ENCODE measurements around the gene PCED1B. TPM values are rescaled to one million over a fixed set of nuclear protein-coding genes. Genes with fewer than 3 reads are reported as not detected.
"Not testable (repeated sequence)": the region's sequence is repeated elsewhere in the genome, so short reads cannot be mapped to it uniquely, and the experiment has no call there.

Gene PCED1B
- total RNA-seq, 1 donor from 2014 or later, result 9.5 TPM

DNA sequence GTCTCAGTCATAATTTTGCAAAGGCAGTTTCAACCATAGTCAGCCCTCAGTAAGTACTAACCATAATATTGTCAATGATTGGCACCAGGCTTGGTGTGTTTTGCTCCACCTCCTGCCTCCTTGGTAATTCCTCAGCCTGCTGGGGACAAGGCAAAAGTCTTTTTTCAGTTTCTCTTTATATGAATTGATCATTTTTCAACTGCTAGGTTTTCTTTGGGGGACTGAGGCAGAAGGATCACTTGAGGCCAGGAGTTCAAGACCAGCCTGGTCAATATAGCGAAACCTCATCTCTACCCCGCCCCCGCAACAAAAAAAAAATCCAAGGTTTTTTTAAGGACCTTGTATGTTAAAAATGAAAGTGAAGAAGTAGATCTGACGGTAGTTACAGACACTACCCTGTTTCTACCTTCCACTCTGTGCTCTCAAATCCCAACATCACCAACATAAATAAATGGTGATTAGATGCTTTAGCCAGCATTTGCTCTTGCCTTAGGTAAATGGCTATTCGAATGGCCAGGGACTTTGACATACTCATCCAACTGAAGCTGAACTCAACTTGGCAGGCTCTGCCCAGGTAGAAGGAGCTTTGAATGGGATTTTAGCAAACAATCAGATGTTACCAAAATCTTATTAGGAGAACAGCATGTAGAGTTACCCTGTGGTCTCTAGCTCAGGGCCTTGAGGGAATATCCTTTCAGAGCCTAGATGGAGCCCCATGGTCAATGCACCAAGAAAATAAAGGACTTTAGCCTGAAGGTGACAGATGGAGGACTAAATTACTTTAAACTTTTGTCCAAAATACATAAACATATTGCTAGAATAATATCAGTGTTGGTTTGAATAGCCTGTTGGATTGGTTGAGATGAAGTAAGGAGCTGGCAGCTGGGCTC, 127.3 kb downstream of the PCED1B start:
- no peak for DNase-seq (ENCODE audit: low spot score)

- DNase-seq (ENCODE audit: low spot score), result no peak
Measured at GRCh38 chr12:47207340-47207717, 127.9 kb downstream of the PCED1B start.

GRCh38 chr12:47207829-47208248, 128.4 kb downstream of the PCED1B start:
- DNase-seq (ENCODE audit: low spot score), result no peak

GRCh38 chr12:47209014-47209413, 129.6 kb downstream of the PCED1B start:
- DNase-seq (ENCODE audit: low spot score), result no peak

DNA sequence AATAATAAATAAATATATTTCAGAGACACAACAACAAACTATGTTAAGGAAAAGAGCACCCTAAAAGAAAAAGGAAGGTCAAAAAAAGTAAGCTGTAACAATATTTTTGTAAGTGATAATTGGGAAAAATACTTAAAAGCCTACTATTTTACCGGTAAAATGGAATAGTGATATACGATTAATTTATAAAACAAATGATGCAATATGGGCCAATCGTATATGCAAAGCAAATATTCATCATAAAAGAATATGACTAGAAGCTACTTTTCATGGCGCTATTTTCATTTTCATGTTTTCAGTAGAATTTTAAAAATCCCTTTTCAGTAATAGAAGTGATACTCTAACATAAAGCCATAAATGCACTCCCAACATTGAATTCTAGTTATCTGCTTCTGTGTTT, 131.4 kb downstream of the PCED1B start:
- no peak for DNase-seq (ENCODE audit: low spot score)

DNA sequence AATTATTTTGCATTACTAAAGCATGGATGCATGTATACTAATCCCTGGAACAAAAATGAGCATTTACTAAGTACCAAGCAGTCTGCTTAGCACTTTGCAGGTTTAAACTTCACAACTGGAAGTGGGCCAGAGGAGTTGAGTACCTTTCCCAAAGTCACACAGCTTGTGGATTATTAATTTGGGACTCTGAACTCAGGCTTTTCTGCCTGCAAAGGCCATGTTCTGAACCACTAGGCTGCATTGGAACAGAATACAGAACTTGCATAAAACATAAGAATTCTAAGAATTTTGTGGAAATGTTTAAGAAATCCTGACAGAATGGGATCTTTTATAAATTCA, 133.2 kb downstream of the PCED1B start:
- DNase-seq (ENCODE audit: low spot score), result no peak

GRCh38 chr12:47213396-47213795, 134.0 kb downstream of the PCED1B start:
- DNase-seq (ENCODE audit: low spot score), result no peak

DNA sequence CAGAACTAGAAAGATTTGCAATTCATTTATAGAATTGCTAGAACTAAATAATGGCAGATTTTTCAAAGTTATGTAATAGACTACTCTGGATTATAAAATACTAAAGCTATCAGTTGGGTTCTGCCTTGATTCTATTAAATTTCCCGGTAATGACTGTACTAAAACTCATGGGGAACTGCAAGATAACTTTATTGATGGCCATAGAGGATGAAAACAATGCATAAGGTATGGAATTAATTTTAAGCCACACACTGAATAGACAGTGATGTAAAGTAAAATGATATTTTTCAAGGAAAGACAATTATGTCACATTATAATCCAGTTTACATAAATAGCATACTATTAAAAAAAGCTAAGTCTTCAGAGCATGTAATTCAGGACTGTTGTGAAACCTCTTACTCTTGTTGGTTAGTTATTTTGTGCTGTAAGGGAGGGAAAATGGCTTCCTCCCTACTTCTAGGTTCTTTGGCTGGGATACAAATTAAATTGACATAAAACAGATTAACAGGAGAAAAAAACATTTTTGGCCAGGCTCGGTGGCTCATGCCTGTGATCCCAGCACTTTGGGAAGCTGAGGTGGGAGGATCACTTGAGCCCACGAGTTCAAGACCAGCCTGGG, 134.7 kb downstream of the PCED1B start:
- DNase-seq (ENCODE audit: low spot score), result no peak

DNA sequence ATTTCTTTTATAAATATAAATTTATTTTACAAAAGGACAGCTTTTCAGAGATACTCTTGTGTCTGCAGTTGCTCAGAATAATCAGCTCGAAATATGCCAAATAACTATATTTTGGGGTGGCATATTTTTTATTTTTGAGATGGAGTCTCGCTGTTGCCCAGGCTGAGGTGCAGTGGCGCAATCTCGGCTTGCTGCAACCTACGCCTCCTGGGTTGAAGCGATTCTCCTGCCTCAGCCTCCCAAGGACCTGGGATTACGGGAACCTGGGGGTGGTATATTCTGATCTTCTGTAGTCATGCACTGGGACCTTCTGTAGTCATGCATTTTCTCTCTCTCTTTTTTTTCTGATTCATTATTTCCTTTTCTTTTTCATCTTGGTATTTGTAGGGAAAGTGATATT, 135.3 kb downstream of the PCED1B start:
- DNase-seq (ENCODE audit: low spot score), result no peak

- DNase-seq (ENCODE audit: low spot score), result peak; percentile 34
Measured at GRCh38 chr12:47216150-47216677, 136.8 kb downstream of the PCED1B start.

GRCh38 chr12:47217595-47217869, 138.1 kb downstream of the PCED1B start:
- DNase-seq (ENCODE audit: low spot score), result not testable (repeated sequence)

- DNase-seq (ENCODE audit: low spot score), result no peak
Measured at GRCh38 chr12:47218191-47218654, 138.8 kb downstream of the PCED1B start.

- no peak for DNase-seq (ENCODE audit: low spot score)
Measured at GRCh38 chr12:47219243-47219642, 139.8 kb downstream of the PCED1B start.

DNA sequence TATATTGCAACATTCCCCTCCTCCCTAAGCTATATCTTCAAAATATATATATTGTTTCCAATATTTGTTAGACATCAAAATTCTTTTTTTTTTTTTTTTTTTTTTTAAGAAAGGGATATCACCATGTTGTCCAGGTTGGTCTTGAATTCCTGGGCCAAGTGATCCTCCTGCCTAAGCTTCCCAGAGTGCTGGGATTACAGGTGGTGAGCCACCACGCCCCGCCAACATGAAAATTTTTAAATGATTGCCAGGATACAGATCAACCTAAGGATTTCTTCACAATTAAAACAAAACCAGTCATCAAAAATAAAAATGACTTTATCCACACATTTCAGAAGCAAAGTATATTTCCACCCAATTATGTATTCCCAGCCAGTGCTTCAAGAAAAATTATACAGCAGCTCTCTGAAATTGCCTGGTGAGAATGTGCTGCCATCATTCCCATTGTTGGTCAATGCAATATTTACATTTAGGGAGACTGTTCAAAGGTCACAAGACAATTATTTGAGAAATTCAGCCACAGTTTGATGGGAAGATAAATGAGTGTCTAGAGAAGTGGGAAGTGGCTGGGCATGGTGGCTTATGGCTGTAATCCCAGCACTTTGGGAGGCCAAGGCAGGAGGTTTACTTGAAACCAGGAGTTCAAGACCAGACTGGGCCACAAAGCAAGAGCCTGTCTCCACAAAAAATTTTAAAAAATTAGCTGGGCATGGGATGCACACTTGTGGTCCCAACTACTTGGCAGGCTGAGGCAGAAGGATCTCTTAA, 142.0 kb downstream of the PCED1B start:
- DNase-seq (ENCODE audit: low spot score), result no peak

GRCh38 chr12:47222520-47223030, 143.2 kb downstream of the PCED1B start:
- no peak for DNase-seq (ENCODE audit: low spot score)

DNA sequence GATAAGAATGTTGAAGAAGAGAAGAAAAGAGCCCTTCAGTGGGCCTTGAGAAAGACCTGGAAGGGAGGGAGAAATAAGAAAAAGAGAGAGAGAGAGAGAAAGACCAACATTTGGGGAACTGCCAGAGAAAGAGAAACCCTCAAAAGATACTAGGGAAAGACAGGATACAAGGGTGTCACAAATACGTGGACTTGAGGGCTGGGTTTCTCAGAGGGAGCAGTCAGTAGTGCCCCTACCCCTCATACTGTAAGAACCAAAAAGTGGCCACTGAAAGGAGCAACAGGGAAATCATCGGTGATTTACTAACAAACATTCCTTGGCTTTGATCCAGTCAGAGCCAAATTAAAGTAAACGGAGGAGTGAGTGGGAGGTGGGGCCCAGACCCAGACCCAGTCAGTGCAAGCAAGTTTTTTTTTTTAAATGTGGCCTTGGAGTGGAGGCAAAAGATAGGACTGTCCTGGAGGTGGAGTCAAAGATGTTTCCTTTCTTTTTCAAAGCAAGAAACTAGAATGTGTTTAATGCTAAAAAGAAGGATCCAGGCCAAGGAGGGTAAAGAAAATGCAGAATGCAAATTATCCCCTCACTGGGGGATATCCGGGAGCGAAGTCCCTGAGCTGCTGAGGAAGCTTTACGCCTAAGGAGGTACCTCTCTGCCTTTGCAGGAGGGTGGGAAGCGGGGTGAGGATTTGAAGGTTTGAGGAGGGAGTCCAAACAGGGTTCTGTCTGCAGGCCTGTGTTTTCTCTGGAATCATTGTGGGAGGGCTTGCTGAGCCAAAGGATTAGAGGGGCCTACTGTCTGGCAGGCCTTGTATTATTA, 143.8 kb downstream of the PCED1B start:
- DNase-seq (ENCODE audit: low spot score), result no peak

DNA sequence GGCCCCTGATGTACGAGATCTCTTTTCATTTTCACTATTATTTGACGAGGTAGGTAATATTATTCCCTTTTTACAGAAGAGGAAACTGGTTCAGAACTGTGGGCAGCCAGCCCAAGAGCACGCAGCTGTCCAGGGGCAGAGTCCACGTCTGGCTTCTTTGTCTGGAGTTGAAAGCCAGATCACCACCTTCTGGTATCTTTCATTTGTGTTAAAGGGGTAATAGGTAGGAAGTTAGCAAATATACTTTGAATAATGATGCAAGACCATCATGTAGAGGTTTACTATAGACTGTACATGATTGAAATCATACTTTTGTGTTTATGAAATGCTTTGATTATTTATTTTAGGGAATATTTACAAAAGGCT, 144.4 kb downstream of the PCED1B start:
- peak; percentile 70 for DNase-seq (ENCODE audit: low spot score)

DNA sequence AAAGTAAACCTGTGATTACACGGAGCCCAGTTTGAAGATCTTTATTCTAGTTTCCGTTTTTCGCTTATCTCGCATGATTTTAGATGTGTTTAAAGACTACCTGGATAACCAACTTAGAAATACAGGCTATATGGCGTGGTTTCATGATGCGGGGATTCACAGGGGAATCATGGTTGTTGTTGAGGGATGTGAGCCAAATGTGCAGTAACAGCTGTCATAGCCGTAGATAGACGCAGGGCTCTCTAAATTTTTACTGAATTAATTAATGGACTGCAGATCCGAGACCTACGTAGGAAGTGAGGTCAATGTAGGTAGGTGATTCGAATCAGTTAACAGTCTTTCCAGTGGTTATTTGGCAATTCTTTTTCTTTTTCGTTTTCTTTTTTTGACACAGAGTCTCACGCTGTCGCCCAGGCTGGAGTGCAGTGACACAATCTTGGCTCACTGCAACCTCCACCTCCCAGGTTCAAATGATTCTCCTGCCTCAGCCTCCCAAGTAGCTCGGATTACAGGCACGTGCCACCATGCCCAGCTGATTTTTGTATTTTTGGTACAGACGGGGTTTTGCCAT, 145.2 kb downstream of the PCED1B start:
- no peak for DNase-seq (ENCODE audit: low spot score)

DNA sequence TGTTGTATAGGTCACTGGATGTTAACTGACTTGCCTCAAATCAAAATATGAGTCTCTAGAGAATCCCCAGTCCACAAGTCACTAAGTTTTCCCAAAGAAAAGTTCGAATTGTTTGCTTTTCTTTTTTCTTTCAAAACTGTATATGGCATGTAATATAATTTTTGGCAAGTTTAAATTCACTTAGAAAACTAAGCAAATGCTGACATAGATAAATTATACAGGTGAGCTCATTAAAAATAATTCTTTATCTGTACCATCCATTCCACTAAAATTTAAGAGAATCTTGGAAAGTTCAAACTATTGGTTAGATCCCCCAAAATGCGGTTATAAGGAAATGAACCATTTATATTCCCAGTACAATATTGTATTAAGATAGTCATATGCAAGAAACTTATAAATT, 145.9 kb downstream of the PCED1B start:
- no peak for DNase-seq (ENCODE audit: low spot score)

- DNase-seq (ENCODE audit: low spot score), result no peak
Measured at GRCh38 chr12:47226199-47226598, 146.8 kb downstream of the PCED1B start.

DNA sequence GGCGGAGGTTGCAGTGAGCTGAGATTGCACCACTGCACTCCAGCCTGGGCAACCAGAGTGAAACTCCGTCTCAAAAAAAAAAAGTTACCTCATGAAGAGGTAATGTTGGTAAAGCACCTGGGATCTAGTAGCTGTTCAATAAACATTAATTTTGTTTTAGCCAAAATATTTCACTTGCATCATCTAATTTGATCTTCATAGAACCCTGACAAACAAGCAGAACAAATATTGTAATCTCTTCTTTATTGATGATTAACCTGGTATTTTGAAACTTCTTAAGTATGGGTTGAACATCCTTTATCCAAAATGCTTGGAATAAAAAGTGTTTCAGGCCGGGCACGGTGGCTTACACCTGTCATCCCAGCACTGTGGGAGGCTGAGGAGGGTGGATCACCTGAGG, 149.4 kb downstream of the PCED1B start:
- no peak for DNase-seq (ENCODE audit: low spot score)
